Measurements from ENCODE around the gene LRRC4C.

The LRRC4C gene

GRCh38 chr11:41459465-41460401, at the start of gene LRRC4C:
Gene LRRC4C, minus strand, starts transcription at chr11:41459652.
- DNase-seq, result no peak

DNA sequence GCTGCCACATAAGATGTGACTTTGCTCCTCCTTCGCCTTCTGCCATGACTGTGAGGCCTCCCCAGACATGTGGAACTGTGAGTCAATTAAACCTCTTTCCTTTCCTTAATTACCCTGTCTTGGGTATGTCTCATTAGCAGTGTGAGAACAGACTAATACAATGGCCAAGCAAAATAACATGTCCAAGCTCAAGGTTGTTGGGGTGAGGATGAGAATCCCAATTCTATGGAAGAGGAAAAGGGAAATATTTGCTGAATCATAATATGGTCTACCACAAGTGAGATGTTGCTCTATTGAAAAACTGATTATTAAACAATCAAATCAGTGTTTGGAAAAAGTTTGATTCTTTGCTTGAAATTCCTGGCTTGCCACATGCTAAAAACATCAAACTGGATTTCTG, 48.7 kb upstream of the LRRC4C start:
- no peak for DNase-seq

DNA sequence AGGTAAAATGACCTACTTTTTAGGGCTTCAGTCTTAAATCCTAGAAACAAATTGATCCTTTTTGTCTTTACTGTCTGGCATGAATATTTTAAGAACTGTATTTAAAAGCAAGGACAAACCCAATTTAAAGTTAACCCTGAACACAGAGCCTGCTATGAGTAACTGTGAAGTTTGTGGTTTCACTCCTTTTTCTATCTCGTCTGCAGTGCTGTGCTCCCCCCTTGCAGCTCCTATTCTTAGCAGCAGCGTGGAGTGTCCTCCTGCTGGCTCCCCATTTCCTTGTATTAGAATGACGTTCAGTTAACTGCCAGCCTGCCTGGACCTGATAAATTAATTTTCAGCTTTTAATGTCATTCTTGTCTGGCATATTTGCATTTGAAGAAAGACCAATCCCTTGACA, 40.0 kb upstream of the LRRC4C start:
- DNase-seq, result no peak

DNA sequence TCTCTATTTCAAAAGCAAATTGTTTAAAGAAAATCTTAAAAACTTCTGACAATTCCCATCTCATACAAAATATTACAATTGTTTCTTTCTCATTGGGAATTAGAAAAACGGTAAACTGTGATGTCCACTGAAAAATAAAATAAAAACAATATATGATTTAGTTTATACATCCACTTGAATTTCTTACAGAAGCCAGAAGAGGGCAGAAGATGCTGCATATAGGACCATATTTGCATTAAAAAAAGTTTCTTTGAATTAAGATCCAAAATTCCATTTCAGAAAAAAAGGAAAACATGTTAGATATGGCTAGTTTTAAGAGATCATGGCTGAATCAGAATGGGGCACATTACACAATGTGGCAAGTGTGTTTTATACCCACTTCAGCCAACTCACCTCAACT, 39.3 kb upstream of the LRRC4C start:
- no peak for DNase-seq

- DNase-seq, result no peak
Measured at GRCh38 chr11:41497974-41498373, 38.5 kb upstream of the LRRC4C start.

GRCh38 chr11:41494716-41495115, 35.3 kb upstream of the LRRC4C start:
- DNase-seq, result no peak

DNA sequence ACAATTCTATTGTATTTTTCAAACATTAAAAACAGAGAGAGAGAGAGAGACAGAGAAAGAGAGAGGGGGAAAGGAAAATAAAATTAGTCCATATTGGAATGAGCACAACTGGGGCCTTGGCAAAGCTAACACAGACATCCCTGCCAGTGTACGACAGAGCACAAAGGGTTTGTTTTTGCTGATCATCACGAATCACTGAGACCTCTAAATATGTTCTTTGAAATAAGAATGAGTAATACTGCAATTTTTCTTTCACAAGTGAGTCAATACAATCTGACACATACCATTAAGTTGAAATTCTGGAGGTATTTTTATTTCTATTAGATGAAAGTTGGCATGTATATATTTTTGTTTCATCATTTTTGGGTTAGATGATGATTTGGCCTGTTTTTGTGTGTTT, 27.0 kb upstream of the LRRC4C start:
- no peak for DNase-seq

DNA sequence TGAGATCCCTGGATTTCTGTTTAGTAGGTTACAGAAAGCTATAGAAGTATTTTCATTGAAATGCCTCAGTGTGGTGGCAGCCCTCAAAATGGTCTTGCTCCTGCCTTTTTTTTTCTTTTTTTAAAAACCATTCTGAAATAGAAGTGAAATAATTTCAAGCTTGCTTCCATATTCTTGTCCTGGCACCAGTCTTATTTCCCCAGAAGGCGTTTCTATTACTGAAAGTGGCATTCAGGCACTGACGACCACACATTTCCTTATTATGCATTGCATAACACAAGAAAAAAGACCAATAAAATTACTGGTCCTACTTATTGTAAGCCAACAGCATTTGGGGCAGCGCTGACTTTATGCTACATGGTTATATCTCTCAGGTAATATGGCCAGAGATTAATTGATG, 24.5 kb upstream of the LRRC4C start:
- DNase-seq, result no peak

- DNase-seq, result no peak
Measured at GRCh38 chr11:41479179-41479578, 19.7 kb upstream of the LRRC4C start.

DNA sequence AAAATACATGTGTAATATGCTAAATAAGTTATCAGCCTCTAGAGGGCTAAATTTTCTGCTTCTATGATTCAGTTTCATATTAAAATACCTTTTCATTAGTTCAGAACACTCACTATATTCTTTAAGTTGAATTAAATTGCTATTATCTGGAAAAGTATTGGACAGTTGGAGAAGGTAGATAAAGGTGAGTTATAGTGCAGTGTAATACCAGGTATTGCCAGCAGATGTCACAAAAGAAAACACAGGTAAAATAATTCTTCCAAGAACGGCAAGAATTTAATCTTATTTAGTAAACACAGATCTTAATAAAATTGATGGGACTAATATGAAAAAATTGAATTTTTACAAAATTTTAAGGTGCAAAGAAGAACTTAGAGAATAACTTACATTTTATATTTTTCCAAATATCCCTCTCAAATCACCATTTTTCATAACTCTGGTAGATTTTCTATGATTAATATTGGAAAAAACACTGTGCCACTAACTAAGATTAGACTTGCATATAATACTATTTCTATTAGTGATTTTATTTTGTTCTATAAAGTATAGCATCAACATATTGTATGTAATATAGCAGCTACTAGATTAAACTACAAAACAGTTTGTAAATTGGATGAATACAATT, 1.7 kb upstream of the LRRC4C start:
- no peak for DNase-seq

DNA sequence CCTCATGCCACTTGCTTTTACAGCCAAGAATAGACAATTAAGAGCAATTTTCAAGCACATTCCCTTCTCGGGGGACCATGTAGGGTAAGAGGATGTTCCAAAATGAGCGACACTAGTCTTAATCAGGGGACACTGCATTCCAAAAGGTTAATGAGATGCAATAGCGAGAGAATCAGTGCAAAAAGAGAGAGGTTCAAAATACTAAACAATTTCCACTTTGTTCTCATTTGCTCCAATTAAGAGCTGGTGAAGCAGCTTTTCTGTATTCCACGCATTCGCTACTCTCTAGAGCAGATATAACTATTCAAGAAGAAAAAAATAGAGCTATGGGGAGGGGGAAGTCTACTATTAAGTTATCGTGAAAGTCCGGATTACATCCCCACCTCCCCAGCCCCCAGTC, 811 bp downstream of the LRRC4C start:
- no peak for DNase-seq

DNA sequence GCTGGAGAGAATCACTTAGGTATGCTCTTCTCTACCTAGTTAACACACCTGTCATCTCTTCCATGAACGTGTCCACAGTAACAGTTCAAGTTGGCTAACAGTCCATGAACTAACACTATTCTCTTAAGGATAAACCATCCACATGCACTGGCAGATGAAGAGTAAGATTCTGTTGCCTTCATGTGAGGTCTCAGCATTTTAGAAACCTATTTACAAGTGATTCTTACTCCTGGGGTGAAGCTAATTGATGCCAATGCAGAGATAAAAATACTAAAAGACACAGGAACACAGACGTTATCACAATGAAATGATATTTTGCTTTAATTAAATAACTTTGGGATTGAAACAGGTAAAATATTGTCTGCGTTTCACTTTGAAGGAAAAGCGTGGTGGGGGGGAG, 1.3 kb downstream of the LRRC4C start:
- DNase-seq, result no peak

- DNase-seq, result no peak
Measured at GRCh38 chr11:41457216-41458014, 2.0 kb downstream of the LRRC4C start.

DNA sequence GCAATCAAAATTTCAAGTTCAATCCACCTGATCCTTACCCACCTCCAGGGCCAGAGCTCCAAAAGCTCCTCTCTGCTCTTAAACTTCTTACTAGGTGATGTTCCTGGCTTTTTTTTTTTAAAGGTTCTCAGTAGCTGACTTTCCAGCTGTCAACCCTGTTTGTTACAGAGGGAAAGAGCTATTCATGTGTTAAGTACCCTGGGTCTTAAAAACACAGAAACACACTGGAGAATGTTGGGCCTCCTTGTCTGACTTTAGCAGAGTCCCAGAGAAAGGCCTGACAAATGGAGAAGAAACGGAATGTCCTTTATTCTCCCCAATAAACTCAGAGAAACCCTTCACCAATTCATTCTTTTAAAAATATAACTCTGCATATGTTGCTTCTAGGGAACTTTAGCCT, 3.2 kb downstream of the LRRC4C start:
- no peak for DNase-seq

- DNase-seq, result no peak
Measured at GRCh38 chr11:41451011-41451410, 8.4 kb downstream of the LRRC4C start.

DNA sequence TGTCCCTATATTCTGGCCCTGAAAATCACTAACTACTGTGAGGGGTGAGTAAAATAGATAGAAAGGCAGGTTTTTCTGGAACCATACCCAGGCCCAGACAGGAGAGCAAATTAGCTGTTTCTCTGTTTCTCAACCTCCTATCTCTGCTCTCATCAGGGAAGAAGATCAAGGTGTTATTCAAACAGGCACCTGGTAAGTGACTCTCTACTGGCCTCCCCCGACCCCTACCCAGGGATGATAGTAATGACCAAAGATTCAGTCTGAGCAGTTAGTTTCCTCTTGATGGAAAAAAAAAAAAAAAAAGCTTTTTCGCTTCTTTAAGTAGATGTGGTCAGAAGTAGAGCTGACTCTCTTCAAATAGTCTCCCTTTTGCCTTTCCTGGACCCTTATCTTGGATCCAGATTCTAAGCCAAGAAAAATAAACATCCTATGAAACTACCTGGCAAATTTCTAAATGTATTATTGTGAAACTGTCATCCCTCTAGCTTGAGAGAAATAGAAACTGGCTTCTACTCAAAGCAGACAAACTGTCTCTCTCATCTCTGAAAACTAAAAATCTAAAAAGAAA, 9.9 kb downstream of the LRRC4C start:
- no peak for DNase-seq

GRCh38 chr11:41446566-41446965, 12.9 kb downstream of the LRRC4C start:
- DNase-seq, result no peak

- DNase-seq, result no peak
Measured at GRCh38 chr11:41446107-41446506, 13.3 kb downstream of the LRRC4C start.

DNA sequence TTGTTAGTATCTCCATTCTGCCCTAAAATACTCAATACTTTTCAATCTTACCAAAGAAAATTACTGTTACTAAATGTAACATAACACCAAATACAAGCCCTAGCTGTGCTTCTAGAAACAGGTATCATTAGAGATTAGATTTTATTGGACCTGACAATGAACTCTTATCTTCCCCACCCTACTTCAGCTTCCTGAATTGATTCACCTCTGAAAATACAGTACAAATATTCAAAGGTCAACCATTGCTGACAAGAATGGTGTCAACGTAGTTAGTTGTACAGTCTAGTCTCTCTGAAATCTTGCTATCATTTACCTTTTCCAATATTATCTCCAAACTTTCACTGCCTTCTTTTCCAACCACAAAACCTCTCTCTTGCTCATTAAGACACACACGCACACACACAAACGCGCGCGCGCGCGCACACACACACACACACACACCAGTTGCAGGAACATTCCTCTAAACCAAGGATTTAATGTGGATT, 22.4 kb downstream of the LRRC4C start:
- no peak for DNase-seq

DNA sequence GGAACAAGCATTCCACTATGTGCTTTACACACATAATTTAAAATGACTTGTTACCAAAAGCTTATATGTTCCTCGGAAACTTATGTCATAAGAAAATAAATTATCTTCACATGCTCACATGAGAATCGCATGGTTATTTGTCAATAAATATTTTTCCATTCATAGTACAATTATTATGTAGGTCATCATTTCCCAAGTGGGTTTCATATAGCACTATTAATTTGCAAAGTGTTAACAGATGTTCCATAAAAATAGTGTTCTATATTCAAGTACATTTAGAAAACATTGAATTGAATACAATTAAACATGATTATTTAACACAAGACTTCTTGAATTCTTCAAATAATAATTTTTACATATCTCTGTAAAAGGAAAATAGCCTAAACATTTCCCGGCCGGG, 23.9 kb downstream of the LRRC4C start:
- no peak for DNase-seq

GRCh38 chr11:41431784-41432183, 27.7 kb downstream of the LRRC4C start:
- peak; percentile 9 for DNase-seq

- no peak for DNase-seq
Measured at GRCh38 chr11:41419901-41420300, 39.6 kb downstream of the LRRC4C start.

All from NCI-H1436 (cell line).